VCaP (cell line): Measurements from ENCODE around the gene ZBTB2.
"Not testable (repeated sequence)": the region's sequence is repeated elsewhere in the genome, so short reads cannot be mapped to it uniquely, and the experiment has no call there.

Experiments
- H3K27ac ChIP-seq: fragments of 450-650 bp; 2 replicates; pipeline ENCODE4 v1.5.1; 2017
- TF ChIP-seq, protein P1 (sequence below): fragments of 450-650 bp; conservative IDR thresholded peaks from 2 replicates; pipeline ENCODE4 v1.5.1; 2017; ENCODE audit warnings: mild to moderate bottlenecking, moderate library complexity

The ZBTB2 gene

DNA sequence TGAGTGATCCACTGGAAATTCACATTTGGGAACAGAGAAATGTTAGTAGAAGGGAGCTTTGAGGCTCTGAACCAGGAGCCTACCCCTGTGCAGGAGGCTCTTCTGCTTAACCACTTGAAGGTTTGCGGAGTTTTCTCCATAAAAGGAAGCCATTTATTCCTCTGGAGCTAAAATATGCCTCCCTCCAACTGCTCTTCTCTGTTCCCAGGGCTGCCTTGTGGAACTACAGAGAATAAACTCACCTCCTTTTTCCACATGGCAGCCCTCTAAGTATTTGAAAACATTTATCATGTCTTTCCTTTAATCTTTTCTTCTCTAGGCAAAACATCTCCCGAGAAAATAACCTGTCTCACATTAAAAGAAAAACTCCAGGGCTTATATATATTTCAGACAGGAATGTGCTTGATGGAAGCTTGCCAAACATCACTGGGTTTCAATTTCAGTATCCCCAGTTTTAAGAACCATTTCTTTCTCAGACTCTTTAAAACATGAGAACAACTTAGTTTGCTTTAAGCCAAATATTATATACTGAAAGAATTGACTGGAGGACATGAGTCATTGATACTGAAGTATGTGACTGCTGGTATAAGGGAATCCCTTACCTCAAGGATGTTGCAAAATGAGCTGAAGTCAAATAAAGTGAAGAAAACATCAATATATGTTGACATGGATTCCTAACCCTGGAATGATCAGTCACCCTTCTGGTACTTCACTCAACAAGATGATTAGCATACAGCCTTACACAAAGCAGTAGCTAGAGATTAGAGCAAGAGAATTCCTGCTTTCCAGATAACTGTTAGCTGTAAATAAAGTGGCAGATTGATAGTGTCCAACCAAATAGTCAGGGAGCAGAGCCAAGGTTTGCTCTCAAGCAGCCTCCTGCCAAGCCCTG is 74.0 kb downstream of the ZBTB2 start:
- TF ChIP-seq, protein P1, sequence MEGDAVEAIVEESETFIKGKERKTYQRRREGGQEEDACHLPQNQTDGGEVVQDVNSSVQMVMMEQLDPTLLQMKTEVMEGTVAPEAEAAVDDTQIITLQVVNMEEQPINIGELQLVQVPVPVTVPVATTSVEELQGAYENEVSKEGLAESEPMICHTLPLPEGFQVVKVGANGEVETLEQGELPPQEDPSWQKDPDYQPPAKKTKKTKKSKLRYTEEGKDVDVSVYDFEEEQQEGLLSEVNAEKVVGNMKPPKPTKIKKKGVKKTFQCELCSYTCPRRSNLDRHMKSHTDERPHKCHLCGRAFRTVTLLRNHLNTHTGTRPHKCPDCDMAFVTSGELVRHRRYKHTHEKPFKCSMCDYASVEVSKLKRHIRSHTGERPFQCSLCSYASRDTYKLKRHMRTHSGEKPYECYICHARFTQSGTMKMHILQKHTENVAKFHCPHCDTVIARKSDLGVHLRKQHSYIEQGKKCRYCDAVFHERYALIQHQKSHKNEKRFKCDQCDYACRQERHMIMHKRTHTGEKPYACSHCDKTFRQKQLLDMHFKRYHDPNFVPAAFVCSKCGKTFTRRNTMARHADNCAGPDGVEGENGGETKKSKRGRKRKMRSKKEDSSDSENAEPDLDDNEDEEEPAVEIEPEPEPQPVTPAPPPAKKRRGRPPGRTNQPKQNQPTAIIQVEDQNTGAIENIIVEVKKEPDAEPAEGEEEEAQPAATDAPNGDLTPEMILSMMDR, result no peak
- H3K27ac ChIP-seq, result no peak overlapping the region

DNA sequence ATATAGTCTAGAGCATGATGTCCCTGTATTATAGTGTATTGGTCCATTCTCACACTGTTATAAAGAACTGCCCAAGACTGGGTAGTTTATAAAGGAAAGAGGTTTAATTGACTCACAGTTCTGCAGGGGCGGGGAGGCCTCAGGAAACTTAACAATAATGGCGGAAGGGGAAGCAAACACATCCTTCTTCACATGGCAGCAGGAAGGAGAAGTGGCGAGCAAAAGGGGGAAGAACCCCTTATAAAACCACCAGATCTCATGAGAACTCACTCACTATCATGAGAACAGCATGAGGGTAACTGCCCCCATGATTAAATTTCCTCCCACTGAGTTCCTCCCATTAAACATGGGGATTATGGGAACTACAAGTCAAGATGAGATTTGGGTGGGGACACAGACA is 75.7 kb downstream of the ZBTB2 start:
- not testable (repeated sequence) for H3K27ac ChIP-seq
